Gastrocnemius medialis (tissue), 4 donors: ENCODE results near the gene SWAP70. TPM values are rescaled to one million over a fixed set of nuclear protein-coding genes. Genes with fewer than 3 reads are reported as not detected.
"Not testable (repeated sequence)": the region's sequence is repeated elsewhere in the genome, so short reads cannot be mapped to it uniquely, and the experiment has no call there.

Experiments
- ATAC-seq, 2 donors: fragments of 150-250 bp; one replicate each; pipeline ENCODE4 v1.9.1; 2016
- DNase-seq, 2 donors: peaks; one replicate each; pipeline ENCODE4 v3.0.0-alpha.2; 2019
- H3K27ac ChIP-seq, 4 donors: fragments of 200-600 bp; sonication (generic); 1 replicate in 1 of 4; 2 replicates in 3 of 4; pipeline ENCODE4 v1.5.1; 2016 to 2018; ENCODE audit warnings: mild to moderate bottlenecking in 2 of 4, moderate library complexity in 1 of 4
- H3K27me3 ChIP-seq, 3 donors: fragments of 200-600 bp; sonication (generic) in 2 of 3; 1 replicate in 1 of 3; 2 replicates in 2 of 3; pipeline versions ENCODE4 v1.5.1 to v1.6.0; 2016 to 2019; ENCODE audit warnings: mild to moderate bottlenecking in 1 of 3, moderate library complexity in 1 of 3
- H3K36me3 ChIP-seq, 2 donors: fragments of 200-600 bp; sonication (generic) in 1 of 2; one replicate each; pipeline ENCODE4 v1.5.1; 2017 to 2018
- H3K4me1 ChIP-seq, 2 donors: fragments of 200-600 bp; sonication (generic) in 1 of 2; one replicate each; pipeline ENCODE4 v1.5.1; 2016 to 2017; ENCODE audit warnings: mild to moderate bottlenecking in 2 of 2
- H3K4me3 ChIP-seq, 4 donors: fragments of 200-600 bp; sonication (generic) in 3 of 4; 1 replicate in 1 of 4; 2 replicates in 3 of 4; pipeline ENCODE4 v1.5.1; 2016 to 2019; ENCODE audit warnings: mild to moderate bottlenecking in 2 of 4
- H3K9me3 ChIP-seq, 3 donors: fragments of 200-600 bp; sonication (generic) in 2 of 3; 1 replicate in 1 of 3; 2 replicates in 2 of 3; pipeline ENCODE4 v1.5.1; 2016 to 2019
- POLR2A ChIP-seq, 2 donors: fragments of 450-650 bp; IDR thresholded peaks; one replicate each; pipeline ENCODE4 v1.6.1; 2017; ENCODE audit warnings: antibody characterized with exemption in 2 of 2, mild to moderate bottlenecking in 2 of 2, moderate library complexity in 2 of 2
- in situ Hi-C, 4 donors: fragments of 200-750 bp; cut with MboI; loops; one replicate each; pipeline versions ENCODE4 v1.15.0 to v1.8.0; 2017; ENCODE audit warnings: low sequenced_read_pairs in 4 of 4
- intact Hi-C: fragments of 100-400 bp; cut with DNase I; formaldehyde crosslinking; loops from one replicate; pipeline ENCODE4 v1.15.1; 2023; ENCODE audit warnings: low total_unique reads
- total RNA-seq, 4 donors: library from RNA; depleted of rRNA; stranded (reverse); fragments of >200 nt; gene quantifications; one replicate each; pipeline versions ENCODE4 v1.1.0 to v1.2.3, GENCODE V29; 2016
- TF ChIP-seq, protein P1 (sequence below), 5 experiments: fragments of 450-650 bp in 3 of 5; fragments of 200-600 bp in 2 of 5; sonication (generic) in 2 of 5; IDR thresholded peaks in 4 of 5; conservative IDR thresholded peaks in 1 of 5; 1 replicate in 4 of 5; 2 replicates in 1 of 5; pipeline ENCODE4 v1.5.1; 2016 to 2019; ENCODE audit warnings: antibody characterized with exemption in 5 of 5, mild to moderate bottlenecking in 3 of 5, moderate library complexity in 3 of 5

Gene SWAP70
- total RNA-seq, 4 donors from 2014 or later, result 6.5 to 14.4 (median 9.1) TPM

DNA sequence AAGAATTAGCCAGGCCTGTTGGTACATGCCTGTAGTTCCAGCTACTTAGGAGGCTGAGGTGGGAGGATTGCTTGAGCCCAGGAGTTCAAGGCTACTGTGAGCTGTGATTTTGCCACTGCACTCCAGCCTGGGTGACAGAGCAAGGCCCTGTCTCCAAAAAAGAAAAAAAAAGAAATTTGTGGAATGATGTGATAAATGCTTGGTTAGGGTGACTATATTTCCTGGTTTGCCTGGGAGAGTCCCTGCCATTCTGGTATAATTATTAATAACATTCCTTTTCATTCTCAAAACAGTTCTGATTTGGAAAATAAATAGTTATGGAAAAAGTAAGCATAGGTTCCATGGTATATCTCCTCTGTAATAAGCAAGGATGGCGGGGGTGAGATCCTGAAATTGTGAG, 74.8 kb downstream of the SWAP70 start:
- DNase-seq (no peak), ATAC-seq (no peak)
- TF ChIP-seq, protein P1, sequence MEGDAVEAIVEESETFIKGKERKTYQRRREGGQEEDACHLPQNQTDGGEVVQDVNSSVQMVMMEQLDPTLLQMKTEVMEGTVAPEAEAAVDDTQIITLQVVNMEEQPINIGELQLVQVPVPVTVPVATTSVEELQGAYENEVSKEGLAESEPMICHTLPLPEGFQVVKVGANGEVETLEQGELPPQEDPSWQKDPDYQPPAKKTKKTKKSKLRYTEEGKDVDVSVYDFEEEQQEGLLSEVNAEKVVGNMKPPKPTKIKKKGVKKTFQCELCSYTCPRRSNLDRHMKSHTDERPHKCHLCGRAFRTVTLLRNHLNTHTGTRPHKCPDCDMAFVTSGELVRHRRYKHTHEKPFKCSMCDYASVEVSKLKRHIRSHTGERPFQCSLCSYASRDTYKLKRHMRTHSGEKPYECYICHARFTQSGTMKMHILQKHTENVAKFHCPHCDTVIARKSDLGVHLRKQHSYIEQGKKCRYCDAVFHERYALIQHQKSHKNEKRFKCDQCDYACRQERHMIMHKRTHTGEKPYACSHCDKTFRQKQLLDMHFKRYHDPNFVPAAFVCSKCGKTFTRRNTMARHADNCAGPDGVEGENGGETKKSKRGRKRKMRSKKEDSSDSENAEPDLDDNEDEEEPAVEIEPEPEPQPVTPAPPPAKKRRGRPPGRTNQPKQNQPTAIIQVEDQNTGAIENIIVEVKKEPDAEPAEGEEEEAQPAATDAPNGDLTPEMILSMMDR (IDR thresholded peaks at IDR 0.05 in 4 of 5, conservative IDR thresholded peaks at IDR 0.05 in 1 of 5), result no peak
- no peak for TF ChIP-seq POLR2A (IDR thresholded peaks at IDR 0.05)
- H3K4me1 ChIP-seq, result no peaks in the 10 kb centered on the region
- H3K36me3 ChIP-seq, result peaks cover 0 to 10% of the 10 kb centered on the region in 2 donors
- H3K27ac ChIP-seq, result no peak overlapping the region
- no peaks in the 10 kb centered on the region for H3K27me3 ChIP-seq
- in situ Hi-C loops (no loop called here), intact Hi-C loops (no loop called here)
- no peaks in the 10 kb centered on the region for H3K9me3 ChIP-seq
- no peak overlapping the region for H3K4me3 ChIP-seq

DNA sequence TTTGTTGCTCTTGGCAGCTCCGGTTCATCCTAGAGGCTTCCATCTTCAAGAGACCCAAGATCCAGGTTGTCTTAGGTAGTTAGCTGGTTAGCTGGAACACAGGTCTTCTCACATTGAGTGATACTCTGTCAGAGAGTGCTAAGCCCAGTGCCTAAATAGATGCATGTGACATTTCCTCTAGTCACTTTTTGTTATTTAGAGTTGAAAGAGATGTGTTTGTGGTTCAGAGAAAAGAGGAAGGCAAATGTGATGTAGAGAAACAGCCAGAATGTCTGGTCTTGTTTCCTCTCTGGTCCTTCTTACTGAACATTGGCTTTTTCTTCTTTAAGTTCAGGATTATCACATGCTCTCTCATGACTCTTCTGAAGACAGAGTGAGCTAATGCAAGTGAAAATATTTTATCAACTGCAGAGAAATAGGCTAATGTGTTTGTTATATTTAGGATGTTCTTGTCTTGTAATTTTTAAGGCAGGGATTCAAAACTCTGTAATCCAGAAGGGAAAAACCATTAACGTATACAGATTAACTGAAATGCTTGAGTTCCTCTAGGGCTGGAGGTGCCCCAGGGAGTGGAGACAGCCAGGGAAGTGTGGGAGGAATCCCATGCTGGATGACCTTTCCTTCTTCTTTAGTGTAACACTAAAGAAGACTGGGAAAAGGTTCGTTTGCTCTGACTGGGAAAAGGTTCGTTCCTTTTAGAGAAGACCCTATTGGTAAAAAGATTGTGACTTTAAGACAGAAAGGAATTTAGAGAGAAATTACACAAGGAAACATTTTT, 75.4 kb downstream of the SWAP70 start:
- Histone ChIP-seq H3K4me1 (no peaks in the 10 kb centered on the region), H3K27ac (no peak overlapping the region), H3K27me3 (no peaks in the 10 kb centered on the region), H3K9me3 (no peaks in the 10 kb centered on the region), H3K36me3 (peaks cover 0 to 10% of the 10 kb centered on the region in 2 donors), H3K4me3 (no peak overlapping the region)
- DNase-seq, result no peak
- no peak for ATAC-seq
- in situ Hi-C loops (no loop called here), intact Hi-C loops (no loop called here)
- no peak for TF ChIP-seq POLR2A (IDR thresholded peaks at IDR 0.05)
- TF ChIP-seq, protein P1 (IDR thresholded peaks at IDR 0.05 in 4 of 5, conservative IDR thresholded peaks at IDR 0.05 in 1 of 5), result no peak

DNA sequence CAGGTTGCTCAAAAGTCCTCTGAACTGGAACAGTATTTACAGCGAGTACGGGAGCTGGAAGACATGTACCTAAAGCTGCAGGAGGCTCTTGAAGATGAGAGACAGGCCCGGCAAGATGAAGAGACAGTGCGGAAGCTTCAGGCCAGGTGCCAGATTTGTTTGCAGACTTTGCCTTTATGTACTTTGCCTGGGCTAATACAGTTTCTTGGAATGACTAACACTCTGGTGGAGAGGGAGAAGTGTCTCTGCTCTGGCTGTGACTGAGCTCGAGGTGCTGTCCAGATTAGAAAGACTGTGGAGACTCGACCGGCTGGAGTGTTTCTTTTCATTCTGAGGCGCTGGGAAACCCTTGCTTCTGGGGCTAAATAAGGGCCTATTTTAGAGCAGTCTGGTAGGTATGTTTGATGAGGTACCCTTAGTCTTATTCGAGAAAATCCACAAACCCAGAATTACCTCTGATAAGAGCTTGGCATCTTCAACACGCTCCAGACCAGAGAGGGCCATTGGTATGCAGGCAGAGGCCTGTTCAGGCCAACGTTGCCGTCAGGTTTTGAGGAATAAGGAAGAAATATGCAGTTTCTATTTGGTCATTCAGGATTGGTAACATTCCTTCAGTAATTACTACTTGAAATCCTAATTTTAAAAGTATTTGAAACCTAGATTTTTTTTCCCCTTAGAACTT, 76.5 kb downstream of the SWAP70 start:
- TF ChIP-seq, protein P1 (IDR thresholded peaks at IDR 0.05 in 4 of 5, conservative IDR thresholded peaks at IDR 0.05 in 1 of 5), result no peak
- no peak for TF ChIP-seq POLR2A (IDR thresholded peaks at IDR 0.05)
- H3K27ac ChIP-seq, result no peak overlapping the region
- DNase-seq (no peak), ATAC-seq (no peak)
- peaks cover 0 to 10% of the 10 kb centered on the region in 2 donors for H3K36me3 ChIP-seq
- in situ Hi-C loops, result no loop called here
- no peaks in the 10 kb centered on the region for H3K27me3 ChIP-seq
- H3K4me3 ChIP-seq, result no peak overlapping the region
- H3K9me3 ChIP-seq, result no peaks in the 10 kb centered on the region
- H3K4me1 ChIP-seq, result no peaks in the 10 kb centered on the region
- intact Hi-C loops, result no loop called here

DNA sequence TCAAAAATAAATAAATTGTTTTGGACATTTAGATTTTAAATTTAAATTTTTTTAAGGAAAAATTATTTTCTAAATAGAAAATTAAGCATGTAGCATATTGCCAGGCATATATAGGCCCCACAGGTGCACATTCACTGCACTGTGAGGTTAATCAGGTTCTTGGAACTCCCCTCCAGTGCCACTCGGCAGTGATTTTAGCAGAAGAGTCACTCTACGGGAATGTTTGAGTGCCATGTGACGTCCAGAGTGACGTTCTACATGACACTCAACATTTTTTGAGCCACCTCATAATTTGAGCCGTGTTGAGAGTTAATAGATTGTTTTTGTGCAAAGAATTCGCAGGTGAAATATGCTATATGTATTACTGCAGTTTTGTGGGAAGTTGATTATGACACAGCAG, 77.4 kb downstream of the SWAP70 start:
- no peak for TF ChIP-seq POLR2A (IDR thresholded peaks at IDR 0.05)
- TF ChIP-seq, protein P1 (IDR thresholded peaks at IDR 0.05 in 4 of 5, conservative IDR thresholded peaks at IDR 0.05 in 1 of 5), result no peak
- Histone ChIP-seq H3K27ac (no peak overlapping the region), H3K4me1 (no peaks in the 10 kb centered on the region), H3K27me3 (no peaks in the 10 kb centered on the region), H3K36me3 (peaks cover 0 to 10% of the 10 kb centered on the region in 2 donors), H3K9me3 (no peaks in the 10 kb centered on the region), H3K4me3 (no peak overlapping the region)
- ATAC-seq, result no peak
- intact Hi-C loops, result no loop called here
- no peak for DNase-seq
- in situ Hi-C loops, result no loop called here

DNA sequence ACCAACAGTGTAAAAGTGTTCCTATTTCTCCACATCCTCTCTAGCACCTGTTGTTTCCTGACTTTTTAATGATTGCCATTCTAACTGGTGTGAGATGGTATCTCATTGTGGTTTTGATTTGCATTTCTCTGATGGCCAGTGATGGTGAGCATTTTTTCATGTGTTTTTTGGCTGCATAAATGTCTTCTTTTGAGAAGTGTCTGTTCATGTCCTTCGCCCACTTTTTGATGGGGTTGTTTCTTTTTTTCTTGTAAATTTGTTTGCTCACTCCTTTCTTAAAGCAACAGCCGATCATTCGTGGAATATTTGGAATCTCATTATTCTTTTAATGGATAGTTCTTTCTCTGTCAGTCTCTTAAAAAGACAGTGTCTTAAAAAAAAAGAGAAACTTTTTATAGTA, 79.6 kb downstream of the SWAP70 start:
- in situ Hi-C loops, H3K27me3 ChIP-seq, H3K36me3 ChIP-seq, DNase-seq, ATAC-seq, H3K4me3 ChIP-seq, H3K27ac ChIP-seq, H3K9me3 ChIP-seq, H3K4me1 ChIP-seq, intact Hi-C loops: not testable (repeated sequence)
